ENCODE results near the gene VWC2. TPM values are rescaled to one million over a fixed set of nuclear protein-coding genes. Genes with fewer than 3 reads are reported as not detected.
"Not testable (repeated sequence)": the region's sequence is repeated elsewhere in the genome, so short reads cannot be mapped to it uniquely, and the experiment has no call there.

VWC2 gene
- total and polyA plus RNA-seq, 2 donors (not counting 1 experiment from before 2014, with no cell fraction given) = not detected

DNA sequence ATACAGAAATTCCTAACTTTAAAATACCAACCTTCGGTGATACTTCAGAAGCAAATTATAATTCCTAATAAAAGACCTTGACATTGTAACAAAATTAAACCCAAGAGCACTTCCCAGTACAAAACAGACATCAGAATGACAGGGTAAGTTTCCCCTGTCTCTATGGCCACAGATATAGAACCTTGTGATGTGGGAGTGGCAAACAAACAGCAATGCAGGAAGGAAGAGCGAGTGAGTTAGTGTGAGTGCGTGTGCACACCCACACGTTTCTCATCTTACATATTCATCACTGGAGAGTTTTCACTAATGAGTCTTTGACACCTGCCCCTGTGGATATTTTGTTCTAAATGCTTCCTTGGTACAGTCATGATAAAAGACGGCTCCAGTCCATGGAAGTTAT lies 72.2 kb downstream of the VWC2 start:
- Histone ChIP-seq H3K4me1 (ENCODE audit: control insufficient read depth, extremely low read depth, insufficient read depth, low read length) (no peaks in the 10 kb centered on the region), H3K9ac (ENCODE audit: insufficient read depth, low read length) (no peak overlapping the region), H3K27me3 (ENCODE audit: control insufficient read depth, insufficient read depth, low read length) (no peaks in the 10 kb centered on the region), H4K20me1 (ENCODE audit: control insufficient read depth, extremely low read depth, insufficient read depth, low read length) (no peaks in the 10 kb centered on the region), H3K9me3 (ENCODE audit: control insufficient read depth, insufficient read depth, low read depth, low read length) (no peaks in the 10 kb centered on the region), H3K4me2 (ENCODE audit: extremely low read depth, insufficient read depth, low read length) (no peak overlapping the region), H3K4me3 (replicated peaks in 1 of 4; ENCODE audit: control extremely low read depth in 1 of 4, insufficient read depth in 1 of 4, low read depth in 3 of 4, low read length in 4 of 4) (no peak overlapping the region), H3K27ac (ENCODE audit: insufficient read depth, low read length) (no peak overlapping the region), H3K36me3 (ENCODE audit: control insufficient read depth, insufficient read depth, low read length) (no peaks in the 10 kb centered on the region), H3K79me2 (ENCODE audit: control insufficient read depth, insufficient read depth, low read length) (no peaks in the 10 kb centered on the region), H2AFZ (ENCODE audit: low read length) (no peak overlapping the region)
- DNase-seq (ENCODE audit: low read depth in 2 of 2) = no peak
- TF ChIP-seq EZH2 (IDR thresholded peaks at IDR 0.05; ENCODE audit: low read length, missing control alignments) = no peak
- TF ChIP-seq, protein P1, sequence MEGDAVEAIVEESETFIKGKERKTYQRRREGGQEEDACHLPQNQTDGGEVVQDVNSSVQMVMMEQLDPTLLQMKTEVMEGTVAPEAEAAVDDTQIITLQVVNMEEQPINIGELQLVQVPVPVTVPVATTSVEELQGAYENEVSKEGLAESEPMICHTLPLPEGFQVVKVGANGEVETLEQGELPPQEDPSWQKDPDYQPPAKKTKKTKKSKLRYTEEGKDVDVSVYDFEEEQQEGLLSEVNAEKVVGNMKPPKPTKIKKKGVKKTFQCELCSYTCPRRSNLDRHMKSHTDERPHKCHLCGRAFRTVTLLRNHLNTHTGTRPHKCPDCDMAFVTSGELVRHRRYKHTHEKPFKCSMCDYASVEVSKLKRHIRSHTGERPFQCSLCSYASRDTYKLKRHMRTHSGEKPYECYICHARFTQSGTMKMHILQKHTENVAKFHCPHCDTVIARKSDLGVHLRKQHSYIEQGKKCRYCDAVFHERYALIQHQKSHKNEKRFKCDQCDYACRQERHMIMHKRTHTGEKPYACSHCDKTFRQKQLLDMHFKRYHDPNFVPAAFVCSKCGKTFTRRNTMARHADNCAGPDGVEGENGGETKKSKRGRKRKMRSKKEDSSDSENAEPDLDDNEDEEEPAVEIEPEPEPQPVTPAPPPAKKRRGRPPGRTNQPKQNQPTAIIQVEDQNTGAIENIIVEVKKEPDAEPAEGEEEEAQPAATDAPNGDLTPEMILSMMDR (conservative IDR thresholded peaks at IDR 0.05 in 1 of 2, IDR thresholded peaks at IDR 0.05 in 1 of 2; ENCODE audit: low read depth in 1 of 2, low read length in 2 of 2) = no peak

DNA sequence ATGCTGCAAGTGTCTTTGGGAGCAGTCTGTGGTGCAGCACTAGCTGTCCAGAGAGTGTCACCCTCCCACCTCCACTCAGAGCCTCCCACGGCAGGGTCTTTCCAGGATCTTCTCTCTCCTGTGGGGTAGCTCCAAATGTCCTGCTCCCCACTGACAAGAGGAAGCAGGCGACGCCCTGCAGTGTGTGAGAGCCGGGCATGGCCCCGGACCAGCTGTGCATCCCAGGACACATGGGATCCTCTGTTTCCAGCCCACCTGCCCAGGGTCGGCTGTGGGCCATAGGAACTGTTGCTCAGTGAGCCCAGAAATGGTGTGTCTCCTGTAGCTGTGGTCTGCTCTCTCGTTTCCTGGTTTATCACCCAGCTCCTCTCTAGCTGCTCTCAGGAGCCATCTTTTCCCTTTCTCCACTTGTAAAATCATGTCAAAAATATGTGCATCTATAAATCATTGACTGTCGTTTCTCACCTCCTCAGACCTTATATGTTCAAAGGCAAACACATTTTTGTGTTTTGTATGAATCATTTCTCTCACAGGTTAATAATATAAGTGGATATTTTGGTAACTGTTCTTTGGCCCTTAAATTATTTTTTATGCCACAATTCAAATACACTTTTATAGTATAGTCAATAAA lies 74.9 kb downstream of the VWC2 start:
- H3K4me2 ChIP-seq (ENCODE audit: extremely low read depth, insufficient read depth, low read length) = no peak overlapping the region
- no peak overlapping the region for H2AFZ ChIP-seq (ENCODE audit: low read length)
- H3K9ac ChIP-seq (ENCODE audit: insufficient read depth, low read length) = no peak overlapping the region
- H3K9me3 ChIP-seq (ENCODE audit: control insufficient read depth, insufficient read depth, low read depth, low read length) = no peaks in the 10 kb centered on the region
- H3K27ac ChIP-seq (ENCODE audit: insufficient read depth, low read length) = no peak overlapping the region
- no peaks in the 10 kb centered on the region for H3K36me3 ChIP-seq (ENCODE audit: control insufficient read depth, insufficient read depth, low read length)
- no peaks in the 10 kb centered on the region for H3K79me2 ChIP-seq (ENCODE audit: control insufficient read depth, insufficient read depth, low read length)
- TF ChIP-seq EZH2 (IDR thresholded peaks at IDR 0.05; ENCODE audit: low read length, missing control alignments) = no peak
- TF ChIP-seq, protein P1 (conservative IDR thresholded peaks at IDR 0.05 in 1 of 2, IDR thresholded peaks at IDR 0.05 in 1 of 2; ENCODE audit: low read depth in 1 of 2, low read length in 2 of 2) = no peak
- no peaks in the 10 kb centered on the region for H4K20me1 ChIP-seq (ENCODE audit: control insufficient read depth, extremely low read depth, insufficient read depth, low read length)
- H3K4me3 ChIP-seq (replicated peaks in 1 of 4; ENCODE audit: control extremely low read depth in 1 of 4, insufficient read depth in 1 of 4, low read depth in 3 of 4, low read length in 4 of 4) = no peak overlapping the region
- DNase-seq (ENCODE audit: low read depth in 2 of 2) = peak in 1 of 2 donors; percentile 7
- no peaks in the 10 kb centered on the region for H3K4me1 ChIP-seq (ENCODE audit: control insufficient read depth, extremely low read depth, insufficient read depth, low read length)
- no peaks in the 10 kb centered on the region for H3K27me3 ChIP-seq (ENCODE audit: control insufficient read depth, insufficient read depth, low read length)

DNA sequence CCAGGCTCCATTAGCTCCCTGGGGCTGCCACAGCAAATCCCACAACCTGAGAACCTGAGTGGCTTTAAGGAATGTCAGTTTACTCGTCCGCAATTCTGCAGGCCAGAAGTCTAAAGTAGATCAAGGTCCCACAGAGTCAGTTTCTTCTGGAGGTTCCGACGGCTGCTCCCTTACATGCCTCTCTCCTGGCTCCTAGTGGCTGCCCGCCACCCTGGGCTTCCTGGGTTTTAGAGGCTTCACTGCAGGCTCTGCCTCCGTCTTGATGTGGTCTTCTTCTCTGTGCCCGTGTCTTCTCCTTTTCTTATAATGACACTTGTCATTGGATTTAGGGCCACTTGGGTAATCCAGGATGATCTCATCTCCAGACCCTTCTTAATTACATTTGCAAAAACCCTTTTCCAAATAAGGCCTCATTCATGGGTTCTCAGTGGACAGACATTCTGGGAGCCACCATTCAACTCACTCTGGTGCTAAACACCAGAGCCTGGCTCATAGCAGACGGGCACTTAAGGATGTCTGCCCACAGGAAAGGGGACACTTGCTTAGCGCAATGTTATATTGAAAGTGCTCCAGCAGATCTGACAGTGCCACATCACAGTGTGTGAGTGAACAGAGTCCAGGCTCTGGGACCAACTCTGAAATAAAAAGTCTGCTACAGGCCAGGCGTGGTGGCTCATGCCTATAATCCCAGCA lies 77.6 kb downstream of the VWC2 start:
- Histone ChIP-seq H3K27me3 (ENCODE audit: control insufficient read depth, insufficient read depth, low read length) (no peaks in the 10 kb centered on the region), H3K36me3 (ENCODE audit: control insufficient read depth, insufficient read depth, low read length) (no peaks in the 10 kb centered on the region), H4K20me1 (ENCODE audit: control insufficient read depth, extremely low read depth, insufficient read depth, low read length) (no peaks in the 10 kb centered on the region), H3K4me3 (replicated peaks in 1 of 4; ENCODE audit: control extremely low read depth in 1 of 4, insufficient read depth in 1 of 4, low read depth in 3 of 4, low read length in 4 of 4) (no peak overlapping the region), H3K4me2 (ENCODE audit: extremely low read depth, insufficient read depth, low read length) (no peak overlapping the region), H3K79me2 (ENCODE audit: control insufficient read depth, insufficient read depth, low read length) (no peaks in the 10 kb centered on the region), H3K9ac (ENCODE audit: insufficient read depth, low read length) (no peak overlapping the region), H3K27ac (ENCODE audit: insufficient read depth, low read length) (no peak overlapping the region), H3K4me1 (ENCODE audit: control insufficient read depth, extremely low read depth, insufficient read depth, low read length) (no peaks in the 10 kb centered on the region), H3K9me3 (ENCODE audit: control insufficient read depth, insufficient read depth, low read depth, low read length) (no peaks in the 10 kb centered on the region), H2AFZ (ENCODE audit: low read length) (no peak overlapping the region)
- TF ChIP-seq, protein P1 (conservative IDR thresholded peaks at IDR 0.05 in 1 of 2, IDR thresholded peaks at IDR 0.05 in 1 of 2; ENCODE audit: low read depth in 1 of 2, low read length in 2 of 2) = no peak
- TF ChIP-seq EZH2 (IDR thresholded peaks at IDR 0.05; ENCODE audit: low read length, missing control alignments) = no peak
- DNase-seq (ENCODE audit: low read depth in 2 of 2) = no peak

DNA sequence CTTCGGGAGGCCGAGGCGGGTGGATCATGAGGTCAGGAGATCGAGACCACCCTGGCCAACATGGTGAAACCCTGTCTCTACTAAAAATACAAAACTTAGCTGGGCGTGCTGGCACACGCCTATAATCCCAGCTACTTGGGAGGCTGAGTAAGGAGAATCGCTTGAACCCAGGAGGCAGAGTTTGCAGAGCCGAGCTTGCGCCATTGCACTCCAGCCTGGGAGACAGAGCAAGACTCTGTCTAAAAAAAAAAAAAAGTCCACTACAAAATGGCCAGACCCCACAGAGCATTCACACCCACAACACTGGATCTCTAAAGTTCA lies 78.1 kb downstream of the VWC2 start:
- not testable (repeated sequence) for H3K79me2 ChIP-seq (ENCODE audit: control insufficient read depth, insufficient read depth, low read length)

More for the DNA sequence above, 78.1 kb downstream of the VWC2 start:
- not testable (repeated sequence) for H3K4me1 ChIP-seq (ENCODE audit: control insufficient read depth, extremely low read depth, insufficient read depth, low read length); H3K4me2 ChIP-seq (ENCODE audit: extremely low read depth, insufficient read depth, low read length); H3K4me3 ChIP-seq (replicated peaks in 1 of 4; ENCODE audit: control extremely low read depth in 1 of 4, insufficient read depth in 1 of 4, low read depth in 3 of 4, low read length in 4 of 4); H3K9ac ChIP-seq (ENCODE audit: insufficient read depth, low read length); H3K27ac ChIP-seq (ENCODE audit: insufficient read depth, low read length); H3K9me3 ChIP-seq (ENCODE audit: control insufficient read depth, insufficient read depth, low read depth, low read length); H2AFZ ChIP-seq (ENCODE audit: low read length); H4K20me1 ChIP-seq (ENCODE audit: control insufficient read depth, extremely low read depth, insufficient read depth, low read length); H3K27me3 ChIP-seq (ENCODE audit: control insufficient read depth, insufficient read depth, low read length); H3K36me3 ChIP-seq (ENCODE audit: control insufficient read depth, insufficient read depth, low read length); DNase-seq (ENCODE audit: low read depth in 2 of 2)
